K562 (cell line): Measurements from ENCODE around the gene FAM117B.

ENCODE experiments used
- CTCF ChIP-seq, 3 experiments: IDR thresholded peaks in 2 of 3; conservative IDR thresholded peaks in 1 of 3; 2 replicates each; pipeline ENCODE4 v1.5.1; 2011 to 2012; ENCODE audit warnings: low read length in 3 of 3, mild to moderate bottlenecking in 3 of 3, control low read depth in 2 of 3, improper control_type of control experiment in 1 of 3, inconsistent platforms in 1 of 3, low read depth in 1 of 3, mixed read lengths in 1 of 3, moderate library complexity in 1 of 3; ENCODE audit not compliant: insufficient read depth in 2 of 3
- ELK3 ChIP-seq: fragments of 450-650 bp; formaldehyde crosslinking; IDR thresholded peaks from 2 replicates; pipeline ENCODE4 v1.4.0; 2020; ENCODE audit warnings: mild to moderate bottlenecking
- HLTF ChIP-seq: fragments of 450-650 bp; IDR thresholded peaks from 2 replicates; pipeline ENCODE4 v1.6.1; 2016
- PRMT5 ChIP-seq: sonication (generic); formaldehyde crosslinking; IDR thresholded peaks from 2 replicates; pipeline ENCODE4 v1.5.0; 2020; ENCODE audit warnings: missing genetic modification reagents
- RAD21 ChIP-seq, 2 experiments: fragments of 250-450 bp in 1 of 2; fragments of 450-650 bp in 1 of 2; sonication (Bioruptor Pico) in 1 of 2; formaldehyde crosslinking in 1 of 2; IDR thresholded peaks in 1 of 2; conservative IDR thresholded peaks in 1 of 2; 2 replicates each; pipeline versions ENCODE4 v1.4.0 to v1.8.0; 2020 to 2022; ENCODE audit warnings: mild to moderate bottlenecking in 2 of 2, moderate library complexity in 1 of 2
- RBM22 ChIP-seq: fragments of 200-400 bp; formaldehyde crosslinking; IDR thresholded peaks from 2 replicates; pipeline ENCODE4 v1.6.1; 2018; ENCODE audit warnings: low read length, low read depth; ENCODE audit not compliant: poor library complexity, severe bottlenecking
- SLC30A9 ChIP-seq: fragments of 250-450 bp; sonication (Bioruptor Pico); IDR thresholded peaks from 2 replicates; pipeline ENCODE4 v1.8.0; 2022; ENCODE audit warnings: mild to moderate bottlenecking, moderate library complexity
- STAG1 ChIP-seq: sonication (generic); formaldehyde crosslinking; IDR thresholded peaks from 2 replicates; pipeline ENCODE4 v1.5.0; 2020; ENCODE audit warnings: missing genetic modification reagents, borderline replicate concordance
- ZMIZ1 ChIP-seq, 2 experiments: fragments of 150-350 bp in 1 of 2; IDR thresholded peaks; 2 replicates each; pipeline ENCODE4 v1.6.1; 2012 to 2016; ENCODE audit warnings: low read depth in 2 of 2, low read length in 2 of 2, mild to moderate bottlenecking in 1 of 2, moderate library complexity in 1 of 2
- ZNF274 ChIP-seq: IDR thresholded peaks from 2 replicates; pipeline ENCODE4 v1.6.1; 2011; ENCODE audit warnings: low read depth, mild to moderate bottlenecking, low read length, moderate library complexity, borderline replicate concordance
- ZSCAN32 ChIP-seq: fragments of 450-650 bp; formaldehyde crosslinking; IDR thresholded peaks from 2 replicates; pipeline ENCODE4 v1.4.0; 2020; ENCODE audit warnings: mild to moderate bottlenecking, moderate library complexity

- TF ChIP-seq SLC30A9 (no peak), RAD21 (CRISPR knock-in tag; conservative IDR thresholded peaks at IDR 0.05 in 1 of 2, IDR thresholded peaks at IDR 0.05 in 1 of 2) (no peak), ZNF274 (no peak), ZMIZ1 (IDR thresholded peaks at IDR 0.05; ENCODE audit: low read depth in 2 of 2, low read length in 2 of 2) (no peak), STAG1 (CRISPR knock-in tag) (no peak), PRMT5 (CRISPR knock-in tag) (no peak), ELK3 (CRISPR knock-in tag) (no peak), HLTF (no peak), ZSCAN32 (CRISPR knock-in tag) (no peak), CTCF (IDR thresholded peaks at IDR 0.05 in 2 of 3, conservative IDR thresholded peaks at IDR 0.05 in 1 of 3; ENCODE audit: insufficient read depth in 2 of 3, low read depth in 1 of 3, low read length in 3 of 3) (no peak), RBM22 (no peak)
Measured at GRCh38 chr2:202639231-202639630, 4.5 kb downstream of the FAM117B start.
